ENCODE data around the gene ZNF311.

DNA sequence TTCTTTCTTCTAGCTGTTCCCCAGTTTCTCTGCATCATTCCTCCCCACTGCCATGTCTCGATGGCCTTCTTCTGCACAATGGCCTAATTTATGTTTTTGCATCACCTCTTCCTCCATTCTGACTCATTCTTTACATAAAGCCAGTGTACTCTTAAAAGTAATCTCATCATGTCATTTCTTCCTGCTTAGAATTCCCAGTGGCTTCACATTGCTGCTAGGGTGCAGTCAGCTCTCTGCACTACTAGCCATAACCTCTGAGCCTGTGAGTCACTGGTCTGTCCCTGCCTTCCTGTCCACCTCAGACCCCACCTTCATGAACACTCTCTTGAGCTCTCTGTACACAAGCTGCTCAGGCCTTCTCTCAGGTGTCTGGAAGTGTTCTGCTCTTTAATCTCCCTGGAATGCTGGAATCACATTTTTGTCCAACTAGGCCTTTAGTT lies 57.3 kb downstream of the ZNF311 start:
- TF ChIP-seq RAD21 (IDR thresholded peaks at IDR 0.05; ENCODE audit: low read depth) (no peak), YY1 (IDR thresholded peaks at IDR 0.05; ENCODE audit: low read depth) (no peak), TAF1 (IDR thresholded peaks at IDR 0.05; ENCODE audit: low read depth) (no peak)
